BE2C (cell line): ENCODE data around the gene KLF16.

Source experiments
- DNase-seq: peaks from one replicate; pipeline ENCODE4 v3.0.0-alpha.2; 2020
- H3K27me3 ChIP-seq: fragments of 250-450 bp; sonication (Bioruptor Pico); 2 replicates; pipeline ENCODE4 v1.5.1; 2020; ENCODE audit warnings: mild to moderate bottlenecking
- H3K36me3 ChIP-seq: fragments of 250-450 bp; sonication (Bioruptor Pico); 2 replicates; pipeline ENCODE4 v1.5.1; 2020; ENCODE audit warnings: mild to moderate bottlenecking
- H3K4me1 ChIP-seq: fragments of 250-450 bp; sonication (Bioruptor Pico); 2 replicates; pipeline ENCODE4 v1.5.1; 2020
- H3K4me3 ChIP-seq: 2 replicates; pipeline ENCODE4 v1.5.1; 2011; ENCODE audit warnings: low read depth, low read length
- H3K9me3 ChIP-seq: fragments of 250-450 bp; sonication (Bioruptor Pico); 2 replicates; pipeline ENCODE4 v1.5.1; 2020
- CTCF ChIP-seq: IDR thresholded peaks from 2 replicates; pipeline ENCODE4 v1.5.1; 2012; ENCODE audit warnings: mild to moderate bottlenecking, low read depth, low read length

Gene KLF16

GRCh38 chr19:1857648-1858326 is 5.6 kb downstream of the KLF16 start:
- DNase-seq = no peak
- no peak for TF ChIP-seq CTCF
- Histone ChIP-seq H3K27me3 (no peaks in the 10 kb centered on the region), H3K36me3 (peaks cover 4% of the 10 kb centered on the region), H3K4me3 (peak overlapping the region; percentile 62), H3K4me1 (peaks cover 41% of the 10 kb centered on the region), H3K9me3 (no peaks in the 10 kb centered on the region)

GRCh38 chr19:1856698-1857603 is 6.4 kb downstream of the KLF16 start:
- Histone ChIP-seq H3K27me3 (no peaks in the 10 kb centered on the region), H3K36me3 (peaks cover 4% of the 10 kb centered on the region), H3K9me3 (no peaks in the 10 kb centered on the region), H3K4me1 (peaks cover 49% of the 10 kb centered on the region), H3K4me3 (peak overlapping the region; percentile 62)
- no peak for TF ChIP-seq CTCF
- DNase-seq = peak; percentile 65

- Histone ChIP-seq H3K4me1 (peaks cover 49% of the 10 kb centered on the region), H3K9me3 (no peaks in the 10 kb centered on the region)
- no peak for DNase-seq
Measured at GRCh38 chr19:1856345-1856697, 7.1 kb downstream of the KLF16 start.

GRCh38 chr19:1855828-1856255 is 7.5 kb downstream of the KLF16 start:
- peak overlapping the region; percentile 62 for H3K4me3 ChIP-seq
- TF ChIP-seq CTCF = no peak
- H3K36me3 ChIP-seq = peaks cover 4% of the 10 kb centered on the region
- no peaks in the 10 kb centered on the region for H3K27me3 ChIP-seq
- H3K4me1 ChIP-seq = peaks cover 49% of the 10 kb centered on the region
- H3K9me3 ChIP-seq = no peaks in the 10 kb centered on the region
- DNase-seq = no peak

More at GRCh38 chr19:1856345-1856697, 7.1 kb downstream of the KLF16 start:
- H3K27me3 ChIP-seq = no peaks in the 10 kb centered on the region
- TF ChIP-seq CTCF = no peak
- H3K36me3 ChIP-seq = peaks cover 4% of the 10 kb centered on the region
- peak overlapping the region; percentile 62 for H3K4me3 ChIP-seq

GRCh38 chr19:1855040-1855827 is 8.1 kb downstream of the KLF16 start:
- peak; percentile 97 for DNase-seq
- Histone ChIP-seq H3K4me1 (peaks cover 44% of the 10 kb centered on the region), H3K4me3 (peak overlapping the region; percentile 62), H3K36me3 (peaks cover 4% of the 10 kb centered on the region), H3K9me3 (no peaks in the 10 kb centered on the region), H3K27me3 (no peaks in the 10 kb centered on the region)
- TF ChIP-seq CTCF = no peak
